HG03280 (cell line): ENCODE results near the gene CD86.
"Not testable (repeated sequence)": the region's sequence is repeated elsewhere in the genome, so short reads cannot be mapped to it uniquely, and the experiment has no call there.

Experiments
- ATAC-seq: cut with Tn5 transposase; IDR thresholded peaks from one replicate; pipeline ENCODE4 v1.9.1; 2021; ENCODE audit warnings: mild to moderate bottlenecking, moderate library complexity; ENCODE audit not compliant: unreplicated experiment

The CD86 gene

GRCh38 chr3:122055215-122055614 is at the start of gene CD86:
Gene CD86, plus strand, starts transcription at chr3:122055362. Its CDS starts 128 bp downstream, at chr3:122055490.
- ATAC-seq, result peak; percentile 87

GRCh38 chr3:122006267-122006666 is 48.9 kb upstream of the CD86 start:
- ATAC-seq, result no peak

GRCh38 chr3:122008166-122008565 is 47.0 kb upstream of the CD86 start:
- no peak for ATAC-seq

GRCh38 chr3:122010506-122010905 is 44.7 kb upstream of the CD86 start:
- ATAC-seq, result no peak

GRCh38 chr3:122011396-122011795 is 43.8 kb upstream of the CD86 start:
- ATAC-seq, result no peak

GRCh38 chr3:122012821-122013220 is 42.3 kb upstream of the CD86 start:
- no peak for ATAC-seq

- ATAC-seq, result no peak
Observed at GRCh38 chr3:122013448-122013925, 41.7 kb upstream of the CD86 start.

DNA sequence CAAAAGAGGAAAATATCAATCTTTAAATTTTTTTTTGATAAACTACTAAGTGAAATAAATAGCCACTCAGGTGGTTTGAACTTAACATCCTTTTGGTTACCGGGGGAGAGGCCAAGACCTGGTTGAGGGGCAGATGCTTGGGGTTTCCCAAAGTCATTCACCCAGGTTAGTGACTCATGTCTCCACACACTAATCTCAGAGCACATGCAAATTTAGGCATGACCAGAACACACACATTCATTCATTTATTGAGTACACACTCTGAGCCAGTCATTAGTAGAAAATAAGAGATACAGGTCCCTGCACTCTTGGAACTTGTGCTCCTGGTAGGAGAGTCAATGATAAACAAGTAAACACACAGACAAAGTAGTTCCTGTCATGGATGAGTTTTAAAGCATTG is 40.4 kb upstream of the CD86 start:
- ATAC-seq, result peak; percentile 54

GRCh38 chr3:122019493-122019892 is 35.7 kb upstream of the CD86 start:
- ATAC-seq, result no peak

GRCh38 chr3:122021037-122021436 is 34.1 kb upstream of the CD86 start:
- no peak for ATAC-seq

- peak; percentile 46 for ATAC-seq
Observed at GRCh38 chr3:122021811-122022401, 33.3 kb upstream of the CD86 start, which contains the start of gene ILDR1. Gene ILDR1, minus strand, starts transcription at chr3:122022247. Its CDS starts 170 bp downstream, at chr3:122022077.

DNA sequence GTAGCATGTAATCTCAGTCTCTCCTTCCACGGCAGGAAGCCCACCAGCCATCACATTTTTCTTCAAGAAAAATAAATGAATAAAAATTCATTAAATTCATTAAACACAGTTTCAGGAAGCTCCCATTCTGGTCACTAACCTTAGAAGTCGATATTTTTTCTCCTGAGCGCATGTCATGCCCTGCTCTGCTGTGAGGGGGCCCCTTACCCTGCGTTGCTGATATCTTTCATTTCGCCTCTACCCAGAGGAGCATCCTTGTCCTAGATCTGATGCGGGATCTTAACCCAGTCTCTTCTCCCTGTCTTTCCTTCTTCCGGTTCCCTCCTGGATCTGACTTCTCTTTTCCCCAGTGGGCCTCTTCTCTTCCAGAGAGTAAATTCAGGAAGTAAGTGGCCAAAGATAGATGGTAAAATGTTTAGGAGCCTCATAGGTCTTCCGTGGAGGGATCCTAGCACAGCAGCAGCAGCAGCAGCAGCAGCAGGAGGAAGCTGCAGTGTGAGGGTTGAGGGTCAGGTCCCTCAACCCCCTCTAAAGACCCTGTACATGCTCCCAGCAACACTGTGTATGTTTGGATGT is 31.7 kb upstream of the CD86 start:
- ATAC-seq, result no peak

- no peak for ATAC-seq
Observed at GRCh38 chr3:122024800-122025199, 30.4 kb upstream of the CD86 start.

GRCh38 chr3:122025296-122025695 is 29.9 kb upstream of the CD86 start:
- peak; percentile 83 for ATAC-seq

DNA sequence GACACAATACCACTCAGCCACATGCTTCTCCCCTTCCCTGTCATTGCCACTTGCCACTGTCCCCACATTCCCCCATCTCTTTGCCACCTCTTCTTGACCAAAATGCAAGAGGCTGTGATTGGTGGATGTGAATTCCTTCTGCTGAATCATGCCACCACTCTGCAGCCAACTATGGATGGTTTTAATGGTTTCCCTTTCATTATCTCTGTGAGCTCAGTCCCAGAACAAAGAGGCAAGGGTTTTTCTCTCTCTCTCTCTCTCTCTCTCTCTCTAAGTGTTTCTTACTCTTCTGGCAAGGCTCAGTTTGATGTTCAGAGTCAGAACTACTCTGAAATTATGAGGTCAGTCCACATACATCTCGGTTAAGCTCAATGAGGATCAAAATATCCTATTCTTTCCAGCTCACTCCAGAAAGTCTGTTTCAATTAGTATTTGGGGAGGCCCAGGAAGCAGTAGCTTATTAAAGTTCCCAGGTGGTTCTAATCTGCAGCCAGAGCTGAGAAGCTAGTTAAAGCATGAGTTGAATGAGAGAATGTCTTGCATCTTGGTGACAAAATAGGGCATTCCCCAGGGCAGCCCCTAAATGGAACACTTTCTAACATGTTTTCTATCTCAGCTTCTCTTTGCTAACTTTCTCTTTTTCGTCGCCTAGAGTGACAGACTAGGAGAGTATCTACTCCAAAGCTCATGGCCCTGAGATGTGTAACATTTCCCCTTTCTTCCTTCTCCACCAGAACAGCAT is 24.6 kb upstream of the CD86 start:
- ATAC-seq, result peak; percentile 67

DNA sequence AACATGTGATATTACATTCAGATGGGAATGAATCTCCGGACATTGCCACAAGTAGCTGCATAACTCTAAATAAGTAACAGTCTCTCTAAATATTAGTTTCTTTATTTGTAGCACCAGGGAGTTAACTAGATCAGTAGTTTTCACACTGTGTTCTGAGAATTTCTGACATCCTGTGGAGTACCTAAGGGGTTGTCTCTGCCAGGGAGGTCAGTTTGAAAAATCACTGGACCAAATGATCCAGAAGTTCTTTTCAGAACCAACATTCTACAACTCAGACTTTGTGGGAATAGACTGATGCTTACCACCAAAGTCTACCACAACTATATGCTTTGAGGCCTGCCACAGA is 24.1 kb upstream of the CD86 start:
- peak; percentile 33 for ATAC-seq

GRCh38 chr3:122032531-122032930 is 22.6 kb upstream of the CD86 start:
- no peak for ATAC-seq

GRCh38 chr3:122033023-122033422 is 22.1 kb upstream of the CD86 start:
- no peak for ATAC-seq

- ATAC-seq, result not testable (repeated sequence)
Observed at GRCh38 chr3:122047296-122047695, 7.9 kb upstream of the CD86 start.

GRCh38 chr3:122047773-122048172 is 7.4 kb upstream of the CD86 start:
- ATAC-seq, result not testable (repeated sequence)

DNA sequence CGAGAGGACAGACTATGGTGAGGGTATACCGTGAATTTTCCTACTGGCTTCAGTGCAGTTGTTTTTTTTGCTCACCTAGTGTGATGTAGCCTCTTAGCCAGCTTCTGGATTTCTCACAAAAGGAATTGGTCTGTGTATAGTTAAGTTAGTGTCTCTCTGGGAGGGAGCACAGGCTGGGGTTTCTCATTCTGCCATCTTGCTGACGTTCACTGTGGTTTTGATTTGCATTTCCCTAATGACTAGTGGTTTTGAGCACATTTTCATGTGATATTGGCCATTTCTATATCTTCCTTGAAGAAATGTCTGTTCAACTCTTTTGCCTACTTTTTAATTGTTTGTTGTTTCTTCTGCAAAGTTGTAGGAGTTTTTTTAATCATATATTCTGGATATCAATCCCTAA is 2.2 kb upstream of the CD86 start:
- no peak for ATAC-seq

- no peak for ATAC-seq
Observed at GRCh38 chr3:122057671-122058070, 2.5 kb downstream of the CD86 start.
